OCI-LY3 (cell line): ENCODE data around the gene PIK3C2G.

Experiments used
- CTCF ChIP-seq: fragments of 200-600, 300-600 bp; sonication (generic); IDR thresholded peaks from 2 replicates; pipeline ENCODE4 v1.5.1; 2014; ENCODE audit warnings: antibody characterized with exemption, low read length, low read depth
- EZH2phosphoT487 ChIP-seq: fragments of 200-600 bp; shearing (Covaris generic); IDR thresholded peaks from 2 replicates; pipeline ENCODE4 v1.6.1; 2018; ENCODE audit warnings: antibody characterized with exemption, mixed run types, low read depth

DNA sequence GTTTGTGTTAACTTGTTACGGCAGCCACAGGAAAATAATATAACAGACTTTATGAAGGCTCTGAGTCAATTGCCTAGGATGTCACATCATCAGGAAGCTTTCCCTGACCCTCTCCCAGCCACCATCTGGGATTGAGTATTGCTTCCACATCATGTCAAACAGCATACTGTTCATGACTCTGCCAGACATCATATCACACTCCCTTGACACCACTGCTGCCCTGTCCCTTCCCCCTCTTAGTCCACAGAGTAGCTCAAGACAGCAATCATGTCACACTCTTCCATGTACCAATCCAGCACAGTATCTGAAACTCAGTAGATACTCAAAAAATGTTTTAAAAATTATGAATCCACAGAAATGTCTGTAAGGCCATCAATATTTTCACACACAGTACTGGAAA lies 168.0 kb downstream of the PIK3C2G start:
- TF ChIP-seq CTCF (no peak), EZH2phosphoT487 (no peak)
